GM11168 (cell line): ENCODE measurements around the gene ZHX3.

Experiments used
- in situ Hi-C: fragments of 300-500 bp; cut with MboI; formaldehyde crosslinking; loops from one replicate; pipeline ENCODE4 v1.12.0; 2022; ENCODE audit warnings: low sequenced_read_pairs; ENCODE audit not compliant: unreplicated experiment

ZHX3 gene, protein sequence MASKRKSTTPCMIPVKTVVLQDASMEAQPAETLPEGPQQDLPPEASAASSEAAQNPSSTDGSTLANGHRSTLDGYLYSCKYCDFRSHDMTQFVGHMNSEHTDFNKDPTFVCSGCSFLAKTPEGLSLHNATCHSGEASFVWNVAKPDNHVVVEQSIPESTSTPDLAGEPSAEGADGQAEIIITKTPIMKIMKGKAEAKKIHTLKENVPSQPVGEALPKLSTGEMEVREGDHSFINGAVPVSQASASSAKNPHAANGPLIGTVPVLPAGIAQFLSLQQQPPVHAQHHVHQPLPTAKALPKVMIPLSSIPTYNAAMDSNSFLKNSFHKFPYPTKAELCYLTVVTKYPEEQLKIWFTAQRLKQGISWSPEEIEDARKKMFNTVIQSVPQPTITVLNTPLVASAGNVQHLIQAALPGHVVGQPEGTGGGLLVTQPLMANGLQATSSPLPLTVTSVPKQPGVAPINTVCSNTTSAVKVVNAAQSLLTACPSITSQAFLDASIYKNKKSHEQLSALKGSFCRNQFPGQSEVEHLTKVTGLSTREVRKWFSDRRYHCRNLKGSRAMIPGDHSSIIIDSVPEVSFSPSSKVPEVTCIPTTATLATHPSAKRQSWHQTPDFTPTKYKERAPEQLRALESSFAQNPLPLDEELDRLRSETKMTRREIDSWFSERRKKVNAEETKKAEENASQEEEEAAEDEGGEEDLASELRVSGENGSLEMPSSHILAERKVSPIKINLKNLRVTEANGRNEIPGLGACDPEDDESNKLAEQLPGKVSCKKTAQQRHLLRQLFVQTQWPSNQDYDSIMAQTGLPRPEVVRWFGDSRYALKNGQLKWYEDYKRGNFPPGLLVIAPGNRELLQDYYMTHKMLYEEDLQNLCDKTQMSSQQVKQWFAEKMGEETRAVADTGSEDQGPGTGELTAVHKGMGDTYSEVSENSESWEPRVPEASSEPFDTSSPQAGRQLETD

GRCh38 chr20:41317546-41318270, at the start of gene ZHX3:
Gene ZHX3 (minus strand): TSS chr20:41317731. CDS start chr20:41204916, 112,815 bp downstream.
- in situ Hi-C loops = no loop called here

DNA sequence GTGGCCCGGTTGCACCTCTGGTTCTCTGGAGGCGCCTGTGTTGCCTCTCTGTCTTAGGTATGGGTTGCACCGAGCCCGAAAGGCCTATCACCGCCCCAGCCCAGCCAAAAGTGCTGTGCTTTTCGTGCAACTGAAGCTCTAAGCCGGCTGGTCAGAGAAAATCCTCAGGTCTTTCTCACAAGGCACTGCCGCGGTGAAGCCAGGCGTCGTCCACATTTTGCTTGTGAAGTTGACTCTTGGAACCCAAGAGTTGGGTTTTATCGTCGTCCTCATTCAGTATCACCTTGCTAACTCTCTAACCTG, 49.8 kb upstream of the ZHX3 start:
- in situ Hi-C loops = no loop called here

- in situ Hi-C loops = no loop called here
These were observed 49.2 kb upstream of the ZHX3 start, which contains the start of gene EMILIN3 for GRCh38 chr20:41366546-41367392. Gene EMILIN3 (minus strand): TSS chr20:41366818. CDS start chr20:41366634, 184 bp downstream.

GRCh38 chr20:41365777-41366545, 48.4 kb upstream of the ZHX3 start:
- in situ Hi-C loops = no loop called here

DNA sequence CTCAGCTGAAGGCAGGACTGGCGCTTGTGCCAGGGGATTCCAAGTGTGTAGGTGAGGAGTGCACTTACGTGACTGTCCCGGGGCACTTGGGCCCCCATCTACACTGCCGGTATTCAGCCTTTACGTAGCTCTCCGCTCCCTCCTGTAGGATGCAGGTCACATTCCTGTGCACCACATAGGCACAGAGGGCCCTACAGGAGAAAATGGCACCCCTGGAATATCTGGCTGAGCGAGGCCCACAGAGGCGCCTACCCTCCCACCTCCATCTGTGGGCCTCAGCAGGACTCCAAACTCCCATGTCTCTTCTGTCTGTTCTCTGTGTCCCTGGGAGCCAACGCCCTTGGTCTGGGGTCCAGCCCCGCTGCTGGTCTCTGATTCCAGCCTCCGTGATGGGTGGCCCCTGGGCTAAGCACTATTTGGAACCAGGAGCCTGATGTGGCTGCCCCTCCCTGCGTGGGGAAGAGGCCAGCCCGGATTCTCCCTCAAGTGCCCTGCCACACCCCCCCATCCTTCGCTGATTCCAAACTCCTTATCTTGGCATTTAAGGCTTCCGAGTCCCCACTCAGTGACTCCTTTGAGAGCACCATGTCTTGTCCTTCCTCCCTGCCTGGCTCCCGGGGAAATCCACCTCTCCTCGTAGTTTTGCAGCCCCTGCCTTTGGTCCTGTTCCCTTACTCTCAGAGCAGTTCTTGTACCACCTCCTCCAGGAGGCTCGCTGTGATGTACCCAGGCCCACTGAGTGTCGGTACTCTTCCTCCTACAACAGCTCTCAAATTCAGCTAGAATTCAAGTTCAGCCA, 47.6 kb upstream of the ZHX3 start:
- in situ Hi-C loops = no loop called here

GRCh38 chr20:41364236-41364855, 46.8 kb upstream of the ZHX3 start:
- in situ Hi-C loops = no loop called here

- in situ Hi-C loops = no loop called here
These were observed 46.1 kb upstream of the ZHX3 start for GRCh38 chr20:41363601-41364000.

GRCh38 chr20:41362748-41363140, 45.2 kb upstream of the ZHX3 start:
- in situ Hi-C loops = no loop called here

DNA sequence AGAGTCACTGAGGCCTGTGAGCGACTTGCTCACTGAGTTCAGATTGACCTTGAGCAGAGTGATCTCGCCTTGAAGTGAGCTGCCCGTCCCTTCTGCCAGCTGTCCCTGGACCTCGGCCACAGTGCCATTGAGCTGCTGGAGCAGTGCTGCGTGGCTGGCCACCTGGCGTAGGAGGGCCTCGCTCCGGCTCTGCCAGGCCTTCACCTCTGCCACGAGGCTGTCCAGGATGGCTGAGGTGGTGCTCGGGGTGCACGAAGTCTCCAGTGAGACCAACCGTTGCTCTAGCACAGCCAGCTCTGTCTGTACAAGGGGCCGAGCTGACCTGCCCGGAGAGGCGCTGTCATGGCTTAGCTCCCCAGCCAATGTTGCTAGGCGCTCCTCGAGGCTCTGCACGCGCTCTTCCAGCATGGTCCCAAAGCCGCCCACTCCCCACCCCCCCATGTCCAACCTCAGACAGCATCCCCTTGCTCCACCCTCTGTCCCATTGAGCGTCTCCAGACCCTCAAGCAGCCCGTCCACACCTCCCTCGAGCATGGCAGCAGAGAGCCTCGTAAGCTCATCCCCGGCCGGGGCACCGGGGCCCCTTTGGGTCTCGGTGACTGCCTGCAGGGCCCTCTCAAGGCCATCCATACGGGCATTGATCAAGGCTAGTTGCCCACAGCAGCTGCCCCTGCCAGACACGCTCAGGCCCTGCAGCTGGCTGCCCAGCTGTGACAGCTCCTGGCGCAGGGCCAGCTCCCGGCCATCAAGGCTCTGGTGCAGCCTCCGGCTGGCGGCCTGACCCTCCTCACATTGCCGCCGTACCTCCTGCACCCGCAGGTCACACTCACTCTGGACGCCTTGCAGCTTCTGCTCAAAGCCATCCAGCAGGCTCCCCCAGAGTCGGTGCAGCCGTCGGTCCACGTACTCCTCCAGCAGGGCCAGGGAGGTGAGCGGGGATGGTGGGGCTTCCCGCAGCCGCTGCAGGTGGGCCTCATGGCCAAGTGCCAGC, 44.5 kb upstream of the ZHX3 start:
- in situ Hi-C loops = no loop called here

GRCh38 chr20:41360831-41361756, 43.6 kb upstream of the ZHX3 start:
- in situ Hi-C loops = no loop called here

DNA sequence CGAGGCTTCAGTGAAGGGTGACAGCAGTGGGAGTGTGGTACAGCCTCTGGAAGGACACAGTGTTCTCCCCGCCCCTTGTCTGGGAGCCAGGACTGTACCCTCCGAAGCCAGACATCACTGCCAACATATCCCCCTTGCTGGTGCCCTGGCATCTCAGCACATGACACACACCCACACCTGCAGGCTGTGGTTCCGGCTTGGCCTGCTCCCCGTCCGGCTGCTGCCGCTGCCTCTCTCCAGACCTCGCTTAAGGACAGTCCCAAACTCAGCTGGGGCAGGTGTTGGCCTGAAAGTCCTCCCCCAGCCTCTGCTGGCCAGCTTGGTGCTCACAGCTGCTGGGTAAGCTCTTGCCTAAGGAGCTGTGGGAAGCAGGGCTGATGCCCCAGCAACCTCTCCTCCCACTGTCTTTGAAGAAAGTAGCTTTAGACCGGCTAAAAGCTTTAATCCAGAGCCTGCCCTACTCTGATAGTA, 42.0 kb upstream of the ZHX3 start:
- in situ Hi-C loops = no loop called here

GRCh38 chr20:41358717-41359116, 41.2 kb upstream of the ZHX3 start:
- in situ Hi-C loops = no loop called here

DNA sequence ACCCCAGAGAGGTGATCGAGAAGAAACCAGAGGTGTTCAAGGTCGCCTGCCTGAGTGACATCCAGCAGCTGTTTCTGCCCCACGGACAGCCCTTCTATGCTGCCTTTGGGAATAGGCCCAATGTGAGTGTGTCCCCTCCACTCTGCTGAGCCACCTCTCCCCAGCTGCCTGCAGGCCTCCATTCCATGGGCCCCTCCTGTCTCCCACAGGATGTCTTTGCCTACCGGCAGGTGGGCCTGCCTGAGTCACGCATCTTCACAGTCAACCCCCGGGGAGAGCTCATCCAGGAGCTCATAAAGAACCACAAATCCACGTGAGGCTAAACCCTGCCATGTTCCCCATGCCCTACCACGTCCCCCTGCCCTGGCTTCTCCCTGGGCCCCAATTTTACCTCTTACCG, 40.7 kb upstream of the ZHX3 start:
- in situ Hi-C loops = no loop called here

- in situ Hi-C loops = no loop called here
These were observed 40.1 kb upstream of the ZHX3 start for GRCh38 chr20:41357424-41358163.

- in situ Hi-C loops = no loop called here
These were observed 39.4 kb upstream of the ZHX3 start for GRCh38 chr20:41356951-41357350.
